GM18873 (cell line): Measurements from ENCODE around the gene PPP6R1.
A peak's percentile ranks its signal among the peaks of the same experiment; 100 is the strongest.

Experiments
- ATAC-seq: cut with Tn5 transposase; IDR thresholded peaks from one replicate; pipeline ENCODE4 v1.9.1; 2021; ENCODE audit warnings: mild to moderate bottlenecking, moderate library complexity, moderate number of reproducible peaks; ENCODE audit not compliant: unreplicated experiment, low FRiP score

PPP6R1 gene

GRCh38 chr19:55258828-55259539 is at the start of gene PPP6R1:
PPP6R1 (minus strand) TSS chr19:55259017; CDS start chr19:55247103, 11,914 bp downstream.
- ATAC-seq: peak; percentile 70

GRCh38 chr19:55308281-55308680 is 49.5 kb upstream of the PPP6R1 start:
- ATAC-seq: no peak

DNA sequence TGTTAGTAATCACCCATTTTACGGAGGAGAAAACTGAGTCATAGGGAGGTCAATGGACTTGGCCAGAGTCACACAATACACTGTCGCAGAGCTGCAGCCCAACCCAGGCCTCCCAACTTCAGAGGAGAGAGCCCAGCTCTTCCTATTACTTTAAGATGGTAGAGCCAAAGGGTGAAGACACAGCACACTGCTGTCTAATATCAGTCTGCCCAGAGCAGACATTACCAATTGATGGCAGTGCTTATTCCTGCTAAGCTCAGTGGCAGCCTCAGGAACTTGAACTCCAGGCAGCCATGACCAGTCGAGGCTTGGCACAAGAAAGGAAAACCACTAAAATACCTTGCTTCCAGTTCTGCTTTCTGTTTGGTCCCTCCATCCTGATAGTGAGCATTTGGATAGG is 47.9 kb upstream of the PPP6R1 start:
- no peak for ATAC-seq

- no peak for ATAC-seq
These were observed 47.3 kb upstream of the PPP6R1 start for GRCh38 chr19:55305983-55306562.

- ATAC-seq: no peak
These were observed 46.7 kb upstream of the PPP6R1 start for GRCh38 chr19:55305491-55305890.

- no peak for ATAC-seq
These were observed 46.2 kb upstream of the PPP6R1 start for GRCh38 chr19:55304980-55305379.

- ATAC-seq: no peak
These were observed 45.6 kb upstream of the PPP6R1 start for GRCh38 chr19:55304279-55304978.

DNA sequence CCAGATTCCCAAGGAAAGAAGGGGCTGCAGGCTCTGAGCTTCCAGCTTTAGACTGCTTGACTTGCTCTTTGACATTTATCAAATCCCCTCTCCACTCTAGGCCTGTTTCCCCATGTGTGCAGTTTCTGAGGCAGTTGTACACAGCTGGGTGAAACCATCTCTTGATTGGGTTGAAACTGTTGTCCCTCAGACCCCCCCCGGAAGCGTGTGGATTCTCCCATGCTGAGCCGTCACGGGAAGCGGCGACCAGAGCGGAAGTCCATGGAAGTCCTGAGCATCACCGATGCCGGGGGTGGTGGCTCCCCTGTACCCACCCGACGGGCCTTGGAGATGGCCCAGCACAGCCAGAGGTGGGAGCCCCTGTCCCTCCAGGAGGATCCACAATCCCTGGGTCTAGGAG is 44.7 kb upstream of the PPP6R1 start:
- ATAC-seq: no peak

DNA sequence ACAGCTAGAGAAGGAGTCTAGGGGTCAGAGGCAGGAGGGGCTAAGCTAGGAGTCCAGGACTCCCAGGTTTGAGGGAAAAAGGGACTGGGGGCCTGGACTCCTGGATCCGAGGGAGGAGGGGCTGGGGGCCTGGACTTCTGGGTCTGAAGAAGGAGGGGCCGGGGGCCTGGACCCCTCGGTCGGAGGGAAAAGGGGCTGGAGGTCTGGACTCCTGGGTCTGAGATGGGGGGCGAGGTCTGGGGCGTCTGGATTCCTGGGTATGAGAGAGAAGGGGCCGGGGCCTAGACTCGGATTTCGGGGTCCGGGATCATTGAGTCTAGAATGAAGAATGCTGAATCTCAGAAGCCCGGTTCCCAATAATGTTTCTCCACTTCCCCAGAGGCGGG is 43.5 kb upstream of the PPP6R1 start:
- ATAC-seq: no peak

GRCh38 chr19:55301459-55302317 is 42.9 kb upstream of the PPP6R1 start:
- no peak for ATAC-seq

DNA sequence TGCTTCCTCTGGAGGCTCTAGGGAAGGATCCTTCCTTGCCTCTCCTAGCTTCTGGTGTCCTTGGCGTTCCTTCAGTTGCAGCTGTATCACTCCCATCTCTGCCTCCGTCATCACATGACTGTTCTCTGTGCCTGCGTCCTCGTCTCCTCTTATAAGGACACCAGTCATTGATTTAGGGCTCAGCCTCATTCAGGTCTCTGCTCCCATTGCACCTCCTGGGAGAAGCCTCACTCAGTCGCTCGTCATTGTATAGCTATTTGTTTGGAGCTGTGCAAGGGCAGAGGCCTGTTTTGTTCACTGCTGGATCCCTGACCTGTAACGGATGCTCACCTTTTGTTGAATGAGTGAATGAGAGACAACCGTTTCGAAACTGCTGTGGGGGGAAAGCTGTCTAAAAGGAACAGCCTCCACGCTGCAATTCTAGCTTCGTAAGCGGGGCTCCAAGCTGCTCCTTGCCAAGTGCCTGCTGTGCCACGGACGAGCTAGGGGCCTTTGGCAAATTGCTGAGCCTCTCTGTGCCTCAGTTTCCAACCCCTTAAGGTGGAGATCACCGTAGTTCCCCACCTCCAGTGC is 42.2 kb upstream of the PPP6R1 start:
- ATAC-seq: no peak

- no peak for ATAC-seq
These were observed 41.2 kb upstream of the PPP6R1 start for GRCh38 chr19:55299991-55300390.

- ATAC-seq: no peak
These were observed 38.5 kb upstream of the PPP6R1 start for GRCh38 chr19:55297267-55297666.

DNA sequence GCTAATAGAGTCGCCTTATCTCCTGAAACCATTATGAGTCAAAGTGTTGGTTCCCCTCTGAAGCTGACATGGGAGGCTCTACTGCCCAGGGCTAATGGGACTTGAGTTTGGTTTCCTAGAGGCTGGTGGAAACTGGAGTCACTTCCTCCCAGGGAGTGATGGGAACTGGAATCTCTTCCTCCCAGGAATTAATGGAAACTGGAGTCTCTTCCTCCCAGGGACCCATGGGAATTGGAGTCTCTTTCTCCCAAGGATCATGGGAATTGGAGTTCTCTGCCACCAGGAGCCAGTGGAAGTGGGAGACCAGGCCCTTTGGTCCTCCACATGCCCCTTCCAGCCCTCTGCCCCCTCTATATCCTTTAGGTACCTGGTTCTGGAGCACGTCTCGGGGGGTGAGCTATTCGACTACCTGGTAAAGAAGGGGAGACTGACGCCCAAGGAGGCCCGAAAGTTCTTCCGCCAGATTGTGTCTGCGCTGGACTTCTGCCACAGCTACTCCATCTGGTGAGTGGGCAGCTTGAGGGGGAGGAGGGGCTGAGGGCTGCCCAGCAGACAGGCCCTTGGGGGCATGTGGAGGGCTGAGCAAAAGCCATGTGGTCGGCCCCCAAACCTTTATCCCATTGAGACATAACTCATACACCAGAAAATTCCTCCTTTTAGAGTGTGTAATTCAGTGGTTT is 30.4 kb upstream of the PPP6R1 start:
- no peak for ATAC-seq

- no peak for ATAC-seq
These were observed 28.7 kb upstream of the PPP6R1 start for GRCh38 chr19:55287361-55288079.

- no peak for ATAC-seq
These were observed 26.5 kb upstream of the PPP6R1 start for GRCh38 chr19:55285229-55285890.

DNA sequence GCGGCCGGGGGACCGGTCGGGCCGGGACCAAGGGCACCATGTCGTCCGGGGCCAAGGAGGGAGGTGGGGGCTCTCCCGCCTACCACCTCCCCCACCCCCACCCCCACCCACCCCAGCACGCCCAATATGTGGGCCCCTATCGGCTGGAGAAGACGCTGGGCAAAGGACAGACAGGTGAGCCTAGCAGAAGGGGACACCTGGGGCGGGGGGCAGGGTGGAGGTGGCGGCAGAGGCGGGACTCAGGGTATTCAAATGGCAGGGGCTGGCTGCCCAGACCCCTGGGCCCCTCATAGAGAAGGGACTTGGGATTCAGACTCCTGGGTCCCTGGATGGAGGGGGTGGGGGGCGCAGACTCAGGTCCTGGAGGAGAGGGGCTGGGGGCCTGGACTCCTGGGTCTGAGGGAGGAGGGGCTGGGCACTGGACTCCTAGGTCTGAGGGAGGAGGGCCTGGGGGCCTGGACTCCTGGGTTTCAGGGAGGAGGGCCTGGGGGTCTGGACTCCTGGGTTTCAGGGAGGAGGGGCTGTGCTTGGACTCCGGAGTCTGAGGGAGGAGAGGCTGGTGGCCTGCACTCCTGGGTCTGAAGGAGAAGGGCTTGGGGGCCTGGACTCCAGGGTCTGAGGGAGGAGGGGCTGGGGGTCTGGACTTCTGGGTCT is 25.7 kb upstream of the PPP6R1 start:
- no peak for ATAC-seq
